GM23248 (cell line): ENCODE measurements around the gene ATP13A3. TPM values are rescaled to one million over a fixed set of nuclear protein-coding genes. Genes with fewer than 3 reads are reported as not detected.

ENCODE experiments used
- DNase-seq: peaks from one replicate; pipeline ENCODE4 v3.0.0-alpha.2; 2015
- H2AFZ ChIP-seq: fragments of 200-600 bp; sonication (generic); 2 replicates; pipeline ENCODE4 v1.6.1; 2016; ENCODE audit warnings: antibody characterized with exemption
- H3F3A ChIP-seq: fragments of 200-600 bp; sonication (generic); 2 replicates; pipeline ENCODE4 v1.6.1; 2016; ENCODE audit warnings: mild to moderate bottlenecking, antibody characterized with exemption, mixed run types; ENCODE audit not compliant: insufficient read depth
- H3K27ac ChIP-seq: fragments of 200-600 bp; sonication (generic); 2 replicates; pipeline ENCODE4 v1.5.1; 2016; ENCODE audit warnings: mild to moderate bottlenecking
- H3K27me3 ChIP-seq: fragments of 200-600 bp; sonication (generic); replicated peaks from 2 replicates; pipeline ENCODE4 v1.6.1; 2016; ENCODE audit warnings: mild to moderate bottlenecking; ENCODE audit not compliant: insufficient read depth
- H3K36me3 ChIP-seq: fragments of 200-600 bp; sonication (generic); 2 replicates; pipeline ENCODE4 v1.6.1; 2016; ENCODE audit warnings: low read depth, mild to moderate bottlenecking
- H3K4me1 ChIP-seq: fragments of 200-600 bp; sonication (generic); 2 replicates; pipeline ENCODE4 v1.6.1; 2016; ENCODE audit warnings: mild to moderate bottlenecking; ENCODE audit not compliant: insufficient read depth
- H3K4me2 ChIP-seq: fragments of 200-600 bp; sonication (generic); one replicate; pipeline ENCODE4 v1.6.1; 2016; ENCODE audit warnings: mild to moderate bottlenecking; ENCODE audit not compliant: unreplicated experiment
- H3K4me3 ChIP-seq: fragments of 200-600 bp; sonication (generic); 2 replicates; pipeline ENCODE4 v1.5.1; 2016; ENCODE audit warnings: mild to moderate bottlenecking
- H3K79me2 ChIP-seq: fragments of 200-600 bp; sonication (generic); 2 replicates; pipeline ENCODE4 v1.6.1; 2016; ENCODE audit warnings: mild to moderate bottlenecking; ENCODE audit not compliant: insufficient read depth
- H3K9ac ChIP-seq: fragments of 200-600 bp; sonication (generic); 2 replicates; pipeline ENCODE4 v1.6.1; 2016; ENCODE audit warnings: mild to moderate bottlenecking
- H3K9me2 ChIP-seq: fragments of 200-600 bp; sonication (generic); 2 replicates; pipeline ENCODE4 v1.6.1; 2016; ENCODE audit warnings: mixed run types, mild to moderate bottlenecking, moderate library complexity; ENCODE audit not compliant: insufficient read depth
- H3K9me3 ChIP-seq: fragments of 200-600 bp; sonication (generic); one replicate; pipeline ENCODE4 v1.6.1; 2017; ENCODE audit warnings: low read depth
- H4K20me1 ChIP-seq: fragments of 200-600 bp; sonication (generic); 2 replicates; pipeline ENCODE4 v1.6.0; 2016; ENCODE audit not compliant: insufficient read depth
- EZH2 ChIP-seq: fragments of 200-600 bp; sonication (generic); IDR thresholded peaks from 2 replicates; pipeline ENCODE4 v1.6.1; 2018; ENCODE audit warnings: antibody characterized with exemption, mild to moderate bottlenecking; ENCODE audit not compliant: insufficient read depth, poor library complexity, severe bottlenecking
- EZH2phosphoT487 ChIP-seq: fragments of 200-600 bp; sonication (generic); IDR thresholded peaks from 2 replicates; pipeline ENCODE4 v1.6.1; 2018; ENCODE audit warnings: antibody characterized with exemption, moderate library complexity, mild to moderate bottlenecking, low read depth; ENCODE audit not compliant: insufficient read depth
- WGBS, 2 experiments: methylation state at CpG; one replicate each; pipeline ENCODE4 v1.1.6; 2015 to 2017; ENCODE audit warnings: low lambda C conversion rate in 2 of 2, low coverage in 1 of 2; ENCODE audit errors: missing lambda C conversion rate in 2 of 2; 5-methylcytosine and 5-hydroxymethylcytosine counted together
- in situ Hi-C: fragments of 300-500 bp; cut with MboI; formaldehyde crosslinking; loops from 2 replicates; pipeline ENCODE4 v1.15.0; 2020
- polyA plus RNA-seq: library from polyadenylated mRNA; unstranded; fragments of >200 nt; fragmentation: Nextera tagmentation; extraction: Ambion mirVana; gene quantifications from 2 replicates; pipeline ENCODE4 v1.2.1, GENCODE V29; 2016
- total RNA-seq: library from RNA; depleted of rRNA; stranded (reverse); fragments of >200 nt; shearing (Covaris generic); gene quantifications from 2 replicates; pipeline ENCODE4 v1.2.3, GENCODE V29; 2014

The ATP13A3 gene
- total and polyA plus RNA-seq, 2 experiments from 2014 or later = 22.3 to 232 TPM

DNA sequence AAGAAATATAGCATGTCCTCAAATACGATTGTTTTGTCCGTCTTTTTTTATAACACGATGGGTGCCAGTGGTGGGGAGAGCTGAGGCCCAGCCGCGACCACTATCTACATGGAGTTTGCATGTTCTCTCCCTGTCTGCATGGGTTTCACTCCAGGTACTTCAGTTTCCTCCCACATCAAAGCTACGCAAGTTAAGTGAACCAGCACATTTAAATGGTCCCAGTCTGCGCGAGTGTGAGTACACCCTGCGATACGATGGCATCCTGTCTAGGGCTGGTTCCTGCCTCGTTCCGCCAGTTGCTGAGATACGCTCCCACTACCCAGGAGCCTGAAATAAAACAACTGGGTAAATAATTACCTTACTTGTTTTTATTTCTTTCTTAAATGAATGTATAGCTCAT lies 40.6 kb downstream of the ATP13A3 start:
- Histone ChIP-seq H3K79me2 (peaks cover 91% of the 10 kb centered on the region), H3K36me3 (peaks cover 93% of the 10 kb centered on the region)

DNA sequence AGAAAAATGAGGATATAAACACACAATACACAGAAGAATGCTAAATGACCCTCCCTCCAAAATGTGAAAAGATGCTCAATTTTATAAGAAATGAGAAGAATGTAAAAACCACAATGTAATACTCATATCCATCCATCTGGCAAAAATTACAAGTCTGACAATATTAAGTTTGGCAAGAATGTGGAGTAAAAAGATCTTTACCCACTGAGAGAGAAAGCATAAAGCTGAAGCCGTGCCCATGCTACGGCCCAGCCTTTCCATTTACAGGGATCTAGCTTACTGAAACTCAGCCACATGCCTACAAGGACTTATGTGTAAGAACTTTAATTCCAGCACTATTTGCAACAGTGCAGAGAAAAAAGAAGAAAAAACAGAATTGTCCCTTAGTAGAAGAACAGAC lies 42.9 kb downstream of the ATP13A3 start:
- WGBS, 2 experiments = 82 to 98% methylated on average over 2 of the region's 2 CpGs
- peak overlapping the region; percentile 13; the same call in 1 of the 2 replicates for H3K27ac ChIP-seq
- H3K9me2 ChIP-seq = no peaks in the 10 kb centered on the region
- H4K20me1 ChIP-seq = no peaks in the 10 kb centered on the region; the same call in 1 of the 2 replicates
- H3K4me1 ChIP-seq = 0 out of 2 replicates have a peak, but pooled peaks cover 8% of the 10 kb centered on the region
- H2AFZ ChIP-seq = no peak overlapping the region
- H3K4me2 ChIP-seq = no peak overlapping the region
- TF ChIP-seq EZH2 = no peak
- in situ Hi-C loops = no loop called here
- DNase-seq = peak; percentile 13
- H3K79me2 ChIP-seq = peaks cover 93% of the 10 kb centered on the region
- H3K4me3 ChIP-seq = no peak overlapping the region
- peaks cover 94% of the 10 kb centered on the region for H3K36me3 ChIP-seq
- H3K9me3 ChIP-seq = no peaks in the 10 kb centered on the region
- H3K9ac ChIP-seq = peak overlapping the region; percentile 19
- H3F3A ChIP-seq = peaks cover 51% of the 10 kb centered on the region
- H3K27me3 ChIP-seq = no peaks in the 10 kb centered on the region

More for the DNA sequence above, 40.6 kb downstream of the ATP13A3 start:
- H3K4me3 ChIP-seq = no peak overlapping the region
- no peak overlapping the region for H2AFZ ChIP-seq
- no peaks in the 10 kb centered on the region; the same call in 1 of the 2 replicates for H4K20me1 ChIP-seq
- no peak overlapping the region for H3K9ac ChIP-seq
- no peak overlapping the region for H3K4me2 ChIP-seq
- in situ Hi-C loops = no loop called here
- H3K9me3 ChIP-seq = no peaks in the 10 kb centered on the region
- DNase-seq = no peak
- H3K27me3 ChIP-seq = no peaks in the 10 kb centered on the region
- 0 out of 2 replicates have a peak, but pooled peaks cover 8% of the 10 kb centered on the region for H3K4me1 ChIP-seq
- no peak for TF ChIP-seq EZH2phosphoT487
- peaks cover 45% of the 10 kb centered on the region for H3F3A ChIP-seq
- no peak overlapping the region for H3K27ac ChIP-seq
- WGBS, 2 experiments = 94 to 95% methylated on average over 13 of the region's 13 CpGs
- no peaks in the 10 kb centered on the region for H3K9me2 ChIP-seq

DNA sequence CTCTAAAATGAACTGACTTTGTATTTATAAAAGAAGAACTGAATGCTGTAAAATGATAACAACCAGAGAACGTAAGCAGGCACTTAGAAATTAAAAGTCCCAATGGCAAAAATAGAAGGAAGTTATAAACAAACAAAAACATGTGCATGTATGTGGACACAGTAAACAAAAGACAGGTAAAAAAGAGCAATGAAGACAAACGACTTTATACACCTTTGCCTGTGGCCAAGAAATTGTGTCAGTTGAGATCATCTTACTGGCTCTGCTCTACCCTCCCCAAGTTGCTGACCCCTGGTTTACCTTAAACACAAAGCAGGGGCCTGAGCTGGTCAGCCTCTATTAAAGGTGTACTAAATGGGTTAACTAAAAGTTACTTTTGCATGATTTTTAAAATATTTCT lies 46.0 kb downstream of the ATP13A3 start:
- Histone ChIP-seq H3K27ac (no peak overlapping the region), H3K36me3 (peaks cover 90% of the 10 kb centered on the region), H2AFZ (no peak overlapping the region), H3K4me2 (no peak overlapping the region), H3K79me2 (peaks cover 87% of the 10 kb centered on the region), H4K20me1 (no peaks in the 10 kb centered on the region), H3F3A (peaks cover 34% of the 10 kb centered on the region), H3K9ac (no peak overlapping the region), H3K9me2 (no peaks in the 10 kb centered on the region), H3K9me3 (no peaks in the 10 kb centered on the region), H3K4me1 (0 out of 2 replicates have a peak, but pooled peaks cover 8% of the 10 kb centered on the region), H3K27me3 (no peaks in the 10 kb centered on the region), H3K4me3 (no peak overlapping the region)
- 52 to 54% methylated on average over 2 of the region's 2 CpGs for WGBS, 2 experiments
- TF ChIP-seq EZH2phosphoT487 = no peak
- no peak for TF ChIP-seq EZH2
- in situ Hi-C loops = no loop called here
- DNase-seq = no peak

- H4K20me1 ChIP-seq = no peaks in the 10 kb centered on the region
- H3K79me2 ChIP-seq = peaks cover 84% of the 10 kb centered on the region
- 0 out of 2 replicates have a peak, but pooled peaks cover 8% of the 10 kb centered on the region for H3K4me1 ChIP-seq
- WGBS, 2 experiments = 75% methylated on average over 6 of the region's 6 CpGs
- H3K4me2 ChIP-seq = no peak overlapping the region
- no peaks in the 10 kb centered on the region for H3K27me3 ChIP-seq
- H2AFZ ChIP-seq = no peak overlapping the region
- no peaks in the 10 kb centered on the region for H3K9me3 ChIP-seq
- peaks cover 89% of the 10 kb centered on the region for H3K36me3 ChIP-seq
- peaks cover 31% of the 10 kb centered on the region for H3F3A ChIP-seq
- no peak overlapping the region for H3K9ac ChIP-seq
- DNase-seq = no peak
- H3K4me3 ChIP-seq = no peak overlapping the region
- no peak for TF ChIP-seq EZH2phosphoT487
- TF ChIP-seq EZH2 = no peak
- H3K9me2 ChIP-seq = no peaks in the 10 kb centered on the region
- H3K27ac ChIP-seq = no peak overlapping the region
- in situ Hi-C loops = no loop called here
Observed at GRCh38 chr3:194439881-194440550, 46.8 kb downstream of the ATP13A3 start.

DNA sequence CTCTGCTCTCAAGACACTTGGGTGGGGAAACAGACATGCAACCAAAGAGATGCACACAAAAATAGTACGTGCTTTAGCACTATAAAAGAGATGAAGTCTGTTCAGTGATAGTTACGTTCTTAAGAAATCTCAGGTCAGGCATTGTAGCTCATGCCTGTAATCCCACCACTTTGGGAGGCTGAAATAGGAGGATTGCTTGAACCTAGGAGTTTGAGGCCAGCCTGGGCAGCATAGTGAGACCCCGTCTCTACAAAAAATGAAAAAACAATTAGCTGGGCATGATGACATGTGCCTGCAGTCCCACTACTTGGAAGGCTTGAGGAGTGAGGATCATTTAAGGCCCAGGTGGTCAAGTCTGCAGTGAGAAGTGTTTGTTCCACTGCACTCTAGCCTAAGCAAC lies 52.3 kb downstream of the ATP13A3 start:
- DNase-seq = no peak
- Histone ChIP-seq H2AFZ (no peak overlapping the region), H3F3A (peaks cover 49% of the 10 kb centered on the region), H3K9ac (no peak overlapping the region), H3K4me3 (no peak overlapping the region), H3K79me2 (peaks cover 62% of the 10 kb centered on the region), H3K4me2 (no peak overlapping the region), H3K27ac (no peak overlapping the region), H3K27me3 (no peaks in the 10 kb centered on the region), H3K4me1 (no peaks in the 10 kb centered on the region), H3K9me3 (no peaks in the 10 kb centered on the region), H3K36me3 (peaks cover 91% of the 10 kb centered on the region), H3K9me2 (no peaks in the 10 kb centered on the region), H4K20me1 (no peaks in the 10 kb centered on the region)
- TF ChIP-seq EZH2phosphoT487 = no peak
- TF ChIP-seq EZH2 = no peak
- WGBS, 2 experiments = 71 to 74% methylated on average over 3 of the region's 3 CpGs
- in situ Hi-C loops = no loop called here
